Neural crest cell (in vitro differentiated cells): ENCODE measurements around the gene ADRA1B. TPM values are rescaled to one million over a fixed set of nuclear protein-coding genes. Genes with fewer than 3 reads are reported as not detected.
"Not testable (repeated sequence)": the region's sequence is repeated elsewhere in the genome, so short reads cannot be mapped to it uniquely, and the experiment has no call there.

Experiments used
- DNase-seq: peaks from one replicate; pipeline ENCODE4 v3.0.0; 2021; ENCODE audit warnings: low read depth, mixed read lengths, low spot score
- H3K27ac Mint-ChIP-seq: one replicate; pipeline ENCODE4 v1.8.0; 2021; ENCODE audit warnings: mild to moderate bottlenecking, mixed read lengths; ENCODE audit not compliant: unreplicated experiment
- H3K27me3 Mint-ChIP-seq: 2 replicates; pipeline ENCODE4 v1.8.0; 2021; ENCODE audit warnings: low read depth, mild to moderate bottlenecking, mixed read lengths
- H3K36me3 Mint-ChIP-seq: 2 replicates; pipeline ENCODE4 v1.8.0; 2021; ENCODE audit warnings: low read depth, mild to moderate bottlenecking, mixed read lengths
- H3K4me1 Mint-ChIP-seq: 2 replicates; pipeline ENCODE4 v1.8.0; 2021; ENCODE audit warnings: mixed read lengths
- H3K4me3 Mint-ChIP-seq: one replicate; pipeline ENCODE4 v1.8.0; 2021; ENCODE audit warnings: mild to moderate bottlenecking, mixed read lengths
- H3K9me3 Mint-ChIP-seq: 2 replicates; pipeline ENCODE4 v1.8.0; 2021; ENCODE audit warnings: mixed read lengths
- total RNA-seq: library from RNA; stranded (reverse); gene quantifications from 2 replicates; pipeline ENCODE4 v1.2.1, GENCODE V29; 2021
- TF ChIP-seq, protein P1 (sequence below): fragments of 200-600 bp; sonication (generic); conservative IDR thresholded peaks from 2 replicates; pipeline ENCODE4 v1.5.0; 2021; ENCODE audit warnings: antibody characterized with exemption, mild to moderate bottlenecking

ADRA1B gene
- total RNA-seq, 1 donor from 2014 or later = 0.19 TPM

DNA sequence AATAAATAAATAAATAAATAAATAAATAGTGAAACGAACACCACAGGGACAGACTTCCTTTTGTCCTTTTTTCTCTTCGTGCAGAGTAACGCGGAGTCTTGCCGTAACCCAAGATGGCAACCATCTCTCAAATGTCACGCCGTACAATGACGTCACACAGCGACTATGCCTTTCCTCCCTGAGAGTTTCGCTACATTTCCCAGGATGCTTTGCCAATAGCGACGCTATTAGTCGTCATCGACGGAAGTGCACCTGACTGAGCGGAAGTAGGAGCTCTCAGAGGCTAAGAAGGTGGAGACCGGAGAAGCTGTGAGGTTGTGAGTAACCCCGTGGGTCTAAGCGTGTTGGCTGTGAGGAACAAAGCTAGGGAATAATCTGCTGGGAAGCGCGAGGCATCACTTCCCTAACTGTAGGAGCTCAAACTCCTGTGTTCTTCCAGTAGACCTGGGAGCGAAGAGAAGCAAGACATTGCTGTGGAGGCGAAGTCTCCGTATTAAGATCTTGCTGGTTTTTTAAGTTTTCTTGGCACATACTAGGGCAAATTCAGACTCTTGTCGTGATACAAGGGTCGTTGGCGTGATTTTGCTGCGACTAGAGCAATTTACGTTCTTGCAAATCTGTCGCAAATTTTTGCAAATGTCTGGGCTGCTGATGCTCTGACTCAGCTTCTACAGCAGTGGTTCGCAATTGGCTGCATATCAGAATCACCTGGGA, 92.8 kb downstream of the ADRA1B start, which contains the start of gene TTC1:
Gene TTC1, plus strand, starts transcription at position 263 of the 714 bp plus-strand sequence. CDS start 1,390 bp downstream, outside the sequence.
- Mint-ChIP-seq H3K36me3 (no peaks in the 10 kb centered on the region), H3K27ac (peak within 1 kb of the TSS; percentile 99), H3K27me3 (no peaks in the 10 kb centered on the region), H3K9me3 (no peaks in the 10 kb centered on the region), H3K4me1 (peaks cover 24% of the 10 kb centered on the region), H3K4me3 (peak within 1 kb of the TSS; percentile 94)
- TF ChIP-seq, protein P1, sequence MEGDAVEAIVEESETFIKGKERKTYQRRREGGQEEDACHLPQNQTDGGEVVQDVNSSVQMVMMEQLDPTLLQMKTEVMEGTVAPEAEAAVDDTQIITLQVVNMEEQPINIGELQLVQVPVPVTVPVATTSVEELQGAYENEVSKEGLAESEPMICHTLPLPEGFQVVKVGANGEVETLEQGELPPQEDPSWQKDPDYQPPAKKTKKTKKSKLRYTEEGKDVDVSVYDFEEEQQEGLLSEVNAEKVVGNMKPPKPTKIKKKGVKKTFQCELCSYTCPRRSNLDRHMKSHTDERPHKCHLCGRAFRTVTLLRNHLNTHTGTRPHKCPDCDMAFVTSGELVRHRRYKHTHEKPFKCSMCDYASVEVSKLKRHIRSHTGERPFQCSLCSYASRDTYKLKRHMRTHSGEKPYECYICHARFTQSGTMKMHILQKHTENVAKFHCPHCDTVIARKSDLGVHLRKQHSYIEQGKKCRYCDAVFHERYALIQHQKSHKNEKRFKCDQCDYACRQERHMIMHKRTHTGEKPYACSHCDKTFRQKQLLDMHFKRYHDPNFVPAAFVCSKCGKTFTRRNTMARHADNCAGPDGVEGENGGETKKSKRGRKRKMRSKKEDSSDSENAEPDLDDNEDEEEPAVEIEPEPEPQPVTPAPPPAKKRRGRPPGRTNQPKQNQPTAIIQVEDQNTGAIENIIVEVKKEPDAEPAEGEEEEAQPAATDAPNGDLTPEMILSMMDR = no peak
- DNase-seq = peak; percentile 92

DNA sequence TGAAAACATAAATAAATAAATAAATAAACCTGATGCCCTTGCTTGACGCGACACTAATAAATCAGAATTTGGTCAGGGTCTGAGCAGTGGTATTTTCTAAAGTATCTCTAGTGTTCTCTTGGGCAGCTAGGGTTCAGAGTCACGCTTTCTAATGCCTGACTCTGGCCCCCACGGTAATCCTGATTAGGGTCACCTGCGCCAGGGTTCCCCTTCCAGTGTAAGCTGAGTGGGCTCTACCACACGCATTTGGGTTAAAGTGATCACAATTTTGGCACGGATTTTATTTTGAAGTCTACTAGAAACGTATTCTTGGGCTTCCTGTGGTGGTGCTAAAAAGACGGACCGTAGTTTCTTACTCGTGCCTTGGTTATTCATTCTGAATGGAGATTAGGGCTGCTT, 93.3 kb downstream of the ADRA1B start:
- DNase-seq = no peak
- Mint-ChIP-seq H3K4me1 (peaks cover 24% of the 10 kb centered on the region), H3K4me3 (peak overlapping the region; percentile 94), H3K9me3 (no peaks in the 10 kb centered on the region), H3K27me3 (no peaks in the 10 kb centered on the region), H3K27ac (peak overlapping the region; percentile 62), H3K36me3 (no peaks in the 10 kb centered on the region)
- TF ChIP-seq, protein P1 = no peak

DNA sequence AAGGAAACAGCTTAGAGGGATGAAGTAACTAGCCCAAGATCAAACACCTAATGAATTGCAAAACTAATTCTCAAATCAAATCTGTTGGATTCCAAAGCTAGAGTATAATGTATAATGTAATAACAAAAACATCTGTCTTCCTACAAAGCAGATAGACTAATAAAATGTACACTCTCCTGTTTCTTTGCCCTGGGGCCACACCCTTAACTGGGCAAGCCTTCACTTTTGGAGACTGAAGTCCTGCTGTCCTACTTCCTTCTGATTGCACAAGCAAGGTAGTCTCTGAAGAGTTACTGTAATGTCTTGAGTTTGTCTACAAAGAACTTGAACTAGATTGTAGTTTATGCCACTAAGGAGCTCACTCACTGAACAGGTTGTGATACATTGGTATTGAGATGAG, 95.2 kb downstream of the ADRA1B start:
- no peaks in the 10 kb centered on the region for H3K9me3 Mint-ChIP-seq
- peaks cover 24% of the 10 kb centered on the region for H3K4me1 Mint-ChIP-seq
- no peak for DNase-seq
- H3K4me3 Mint-ChIP-seq = peak overlapping the region; percentile 94
- TF ChIP-seq, protein P1 = no peak
- H3K27me3 Mint-ChIP-seq = no peaks in the 10 kb centered on the region
- no peaks in the 10 kb centered on the region for H3K36me3 Mint-ChIP-seq
- no peak overlapping the region for H3K27ac Mint-ChIP-seq

DNA sequence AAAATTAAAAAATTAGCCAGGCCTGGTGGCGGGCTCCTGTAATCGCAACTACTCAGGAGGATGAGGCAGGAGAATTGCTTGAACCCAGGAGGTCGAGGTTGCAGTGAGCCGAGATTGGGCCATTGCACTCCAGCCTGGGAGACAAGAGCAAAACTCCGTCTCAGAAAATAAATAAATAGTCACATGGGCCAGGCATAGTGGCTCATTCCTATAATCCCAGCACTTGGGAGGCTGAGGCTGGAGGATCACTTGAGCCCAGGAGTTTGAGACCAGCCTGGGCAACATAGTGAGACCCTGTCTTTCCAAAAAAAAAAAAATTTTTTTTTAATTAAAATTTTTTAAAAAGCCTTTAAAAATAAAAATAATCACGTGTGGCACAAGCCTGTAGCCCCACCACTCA, 97.9 kb downstream of the ADRA1B start:
- H3K9me3 Mint-ChIP-seq, H3K27ac Mint-ChIP-seq, DNase-seq, H3K36me3 Mint-ChIP-seq, H3K4me3 Mint-ChIP-seq, H3K27me3 Mint-ChIP-seq: not testable (repeated sequence)
- TF ChIP-seq, protein P1 = peak; percentile 25
- H3K4me1 Mint-ChIP-seq = peaks cover 20% of the 10 kb centered on the region

DNA sequence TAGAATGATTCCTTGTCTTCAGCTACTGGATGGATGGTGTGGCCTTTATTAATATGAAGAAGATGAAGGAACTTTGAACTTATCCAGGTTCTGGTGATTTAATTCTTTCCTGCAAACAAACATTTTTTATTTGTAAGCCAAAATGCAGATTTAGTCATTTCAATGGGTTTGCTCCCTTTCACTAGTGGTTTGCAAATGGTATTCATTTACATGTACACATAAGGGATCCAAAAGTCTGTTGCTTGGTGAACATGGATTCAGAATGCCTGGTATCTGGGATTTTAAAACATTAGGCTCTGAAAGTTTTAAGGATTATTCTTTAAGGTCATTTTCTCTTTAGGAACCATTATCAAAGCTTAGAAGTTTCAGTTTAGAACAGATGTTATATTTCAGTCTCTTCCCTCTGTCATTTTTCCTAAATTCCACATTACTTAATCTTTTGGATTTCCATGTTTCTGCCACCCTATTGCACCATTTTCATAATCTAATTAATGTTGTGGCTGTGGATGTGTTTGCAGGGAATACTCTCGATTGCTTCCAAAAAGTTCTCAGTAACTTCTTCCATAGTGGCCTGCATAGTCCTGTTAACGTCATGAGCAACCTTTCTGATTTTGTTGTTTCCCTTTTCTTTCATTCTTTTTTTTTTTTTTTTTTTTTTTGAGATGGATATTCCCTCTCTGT, 102.8 kb downstream of the ADRA1B start:
- no peaks in the 10 kb centered on the region for H3K27me3 Mint-ChIP-seq
- no peak overlapping the region for H3K27ac Mint-ChIP-seq
- H3K36me3 Mint-ChIP-seq = peaks cover 3% of the 10 kb centered on the region
- H3K4me1 Mint-ChIP-seq = no peaks in the 10 kb centered on the region
- no peak for DNase-seq
- TF ChIP-seq, protein P1 = no peak
- no peaks in the 10 kb centered on the region for H3K9me3 Mint-ChIP-seq
- H3K4me3 Mint-ChIP-seq = no peak overlapping the region
